GM12801 (cell line): Measurements from ENCODE around the gene ZFAND3.

ENCODE experiments used
- TF ChIP-seq, protein P1 (sequence below): IDR thresholded peaks from one replicate; pipeline ENCODE4 v1.5.1; 2011; ENCODE audit warnings: control low read depth; ENCODE audit not compliant: insufficient read length; ENCODE audit errors: extremely low read depth

Gene ZFAND3

DNA sequence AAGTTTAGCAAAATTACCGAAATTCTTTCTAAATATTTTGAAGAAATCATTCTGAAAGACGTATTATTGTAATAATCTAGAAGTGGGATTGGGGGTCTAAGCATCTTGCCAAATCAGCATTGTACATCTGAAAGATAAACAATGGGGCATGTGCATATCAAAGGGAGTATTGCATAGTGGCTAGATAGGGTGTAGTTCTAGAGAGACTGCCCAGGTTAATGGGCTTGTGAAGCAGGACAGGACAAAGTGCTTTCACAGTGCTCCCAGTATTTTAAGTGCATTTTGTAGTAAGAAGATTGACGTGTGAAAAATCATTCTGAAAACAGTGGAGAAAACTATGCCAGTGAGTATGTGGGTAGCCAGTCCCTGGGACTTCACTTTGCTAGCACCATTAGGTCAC, 236.8 kb downstream of the ZFAND3 start:
- TF ChIP-seq, protein P1, sequence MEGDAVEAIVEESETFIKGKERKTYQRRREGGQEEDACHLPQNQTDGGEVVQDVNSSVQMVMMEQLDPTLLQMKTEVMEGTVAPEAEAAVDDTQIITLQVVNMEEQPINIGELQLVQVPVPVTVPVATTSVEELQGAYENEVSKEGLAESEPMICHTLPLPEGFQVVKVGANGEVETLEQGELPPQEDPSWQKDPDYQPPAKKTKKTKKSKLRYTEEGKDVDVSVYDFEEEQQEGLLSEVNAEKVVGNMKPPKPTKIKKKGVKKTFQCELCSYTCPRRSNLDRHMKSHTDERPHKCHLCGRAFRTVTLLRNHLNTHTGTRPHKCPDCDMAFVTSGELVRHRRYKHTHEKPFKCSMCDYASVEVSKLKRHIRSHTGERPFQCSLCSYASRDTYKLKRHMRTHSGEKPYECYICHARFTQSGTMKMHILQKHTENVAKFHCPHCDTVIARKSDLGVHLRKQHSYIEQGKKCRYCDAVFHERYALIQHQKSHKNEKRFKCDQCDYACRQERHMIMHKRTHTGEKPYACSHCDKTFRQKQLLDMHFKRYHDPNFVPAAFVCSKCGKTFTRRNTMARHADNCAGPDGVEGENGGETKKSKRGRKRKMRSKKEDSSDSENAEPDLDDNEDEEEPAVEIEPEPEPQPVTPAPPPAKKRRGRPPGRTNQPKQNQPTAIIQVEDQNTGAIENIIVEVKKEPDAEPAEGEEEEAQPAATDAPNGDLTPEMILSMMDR: no peak

DNA sequence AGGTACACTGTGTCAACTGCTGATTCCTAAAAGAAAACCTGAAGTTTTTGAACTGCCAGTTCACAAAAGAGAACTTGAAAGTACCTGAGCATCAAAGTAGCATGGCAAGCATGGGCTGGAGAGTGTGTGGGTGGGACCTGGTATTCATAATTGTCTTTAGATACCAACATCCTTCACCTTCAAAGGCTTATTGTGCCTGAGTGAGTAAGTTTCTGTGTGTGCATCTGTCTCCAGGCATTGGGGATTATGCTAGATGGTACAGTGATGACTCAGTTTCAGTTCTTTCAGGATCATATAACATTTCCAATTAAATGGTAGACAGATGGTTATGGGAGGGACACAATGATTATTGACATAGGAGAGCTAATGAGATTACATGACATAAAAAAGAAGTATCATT, 238.5 kb downstream of the ZFAND3 start:
- TF ChIP-seq, protein P1: no peak

DNA sequence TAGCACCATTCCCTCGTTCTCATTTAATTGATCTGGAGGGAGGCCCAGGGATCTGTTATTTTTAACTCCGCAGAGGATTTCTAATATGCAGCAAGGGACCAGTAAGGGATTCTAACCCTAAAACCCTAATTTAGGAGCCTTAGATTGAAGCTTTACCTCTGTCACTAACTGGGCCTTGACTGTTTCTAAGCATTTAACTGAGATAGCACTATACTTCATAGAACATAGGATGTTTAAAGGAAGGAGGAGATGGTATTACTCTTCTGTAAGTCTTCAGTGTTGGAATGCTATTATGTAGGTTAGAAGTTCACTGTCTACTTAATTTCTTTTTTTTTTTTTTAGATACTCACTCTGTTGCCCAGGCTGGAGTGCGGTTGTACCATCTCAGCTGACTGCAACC, 242.5 kb downstream of the ZFAND3 start:
- TF ChIP-seq, protein P1: no peak

DNA sequence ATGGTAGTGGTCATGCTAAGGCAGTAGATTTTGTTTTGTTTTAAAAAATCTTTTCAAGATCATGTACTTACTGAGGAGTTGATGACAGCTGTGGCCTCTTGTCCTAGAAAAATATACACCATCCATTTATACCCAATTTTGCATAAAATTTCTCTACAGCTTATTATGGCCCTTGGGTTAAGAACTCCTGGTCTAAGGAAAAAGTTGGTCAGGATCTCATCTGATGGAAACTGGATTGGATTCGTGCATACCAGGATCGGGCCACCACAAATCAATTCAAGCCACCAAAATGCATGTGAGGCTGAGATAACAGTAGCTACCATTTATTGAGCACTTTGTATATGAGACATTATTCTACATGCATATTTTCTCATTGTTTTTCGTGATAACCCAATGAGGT, 244.4 kb downstream of the ZFAND3 start:
- TF ChIP-seq, protein P1: no peak

DNA sequence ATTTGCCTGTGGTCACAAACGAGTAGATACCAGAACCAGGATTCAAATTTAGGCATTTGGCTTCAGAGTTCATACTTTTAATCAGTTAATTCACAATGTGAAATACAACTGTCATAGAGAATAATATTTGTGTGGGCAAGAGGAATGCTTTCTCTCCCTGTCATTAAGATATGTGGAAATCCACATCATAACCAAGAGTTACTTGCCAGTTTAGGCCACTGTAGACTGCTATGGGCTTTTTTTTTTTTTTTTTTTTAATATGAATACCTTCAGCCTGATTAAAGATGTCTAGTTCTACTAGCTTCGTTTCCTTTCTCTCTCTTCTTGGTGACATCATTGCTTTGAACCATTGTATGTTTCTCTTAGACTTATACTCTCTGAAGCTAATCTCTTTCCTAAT, 244.9 kb downstream of the ZFAND3 start:
- TF ChIP-seq, protein P1: no peak

DNA sequence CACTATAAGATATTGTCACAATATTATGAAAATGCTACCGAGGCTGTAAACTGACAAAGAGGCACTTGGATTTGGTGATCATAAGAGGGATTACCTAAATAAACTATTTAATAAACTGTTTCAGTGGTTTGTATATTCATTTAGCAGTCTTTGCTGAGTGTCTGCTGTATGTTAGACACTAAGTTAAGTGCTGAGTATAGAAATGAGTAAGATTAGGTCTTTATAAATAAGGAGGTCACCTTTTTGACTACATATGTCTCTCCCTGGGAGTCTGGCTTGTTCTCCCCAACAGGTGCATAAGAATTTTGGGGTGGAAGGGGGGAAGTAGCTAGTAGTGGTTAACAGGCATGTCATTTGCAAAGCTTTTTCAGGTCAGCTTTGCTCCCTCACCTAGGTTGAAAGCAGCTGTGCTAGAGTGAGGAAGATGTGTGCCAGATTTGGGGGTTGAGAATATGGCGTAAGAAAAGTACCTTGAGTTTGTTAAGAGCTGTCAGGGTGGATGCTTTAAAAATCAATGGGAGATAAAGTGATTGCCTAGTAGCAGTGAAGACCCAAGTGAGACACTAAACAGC, 246.3 kb downstream of the ZFAND3 start:
- TF ChIP-seq, protein P1: no peak

DNA sequence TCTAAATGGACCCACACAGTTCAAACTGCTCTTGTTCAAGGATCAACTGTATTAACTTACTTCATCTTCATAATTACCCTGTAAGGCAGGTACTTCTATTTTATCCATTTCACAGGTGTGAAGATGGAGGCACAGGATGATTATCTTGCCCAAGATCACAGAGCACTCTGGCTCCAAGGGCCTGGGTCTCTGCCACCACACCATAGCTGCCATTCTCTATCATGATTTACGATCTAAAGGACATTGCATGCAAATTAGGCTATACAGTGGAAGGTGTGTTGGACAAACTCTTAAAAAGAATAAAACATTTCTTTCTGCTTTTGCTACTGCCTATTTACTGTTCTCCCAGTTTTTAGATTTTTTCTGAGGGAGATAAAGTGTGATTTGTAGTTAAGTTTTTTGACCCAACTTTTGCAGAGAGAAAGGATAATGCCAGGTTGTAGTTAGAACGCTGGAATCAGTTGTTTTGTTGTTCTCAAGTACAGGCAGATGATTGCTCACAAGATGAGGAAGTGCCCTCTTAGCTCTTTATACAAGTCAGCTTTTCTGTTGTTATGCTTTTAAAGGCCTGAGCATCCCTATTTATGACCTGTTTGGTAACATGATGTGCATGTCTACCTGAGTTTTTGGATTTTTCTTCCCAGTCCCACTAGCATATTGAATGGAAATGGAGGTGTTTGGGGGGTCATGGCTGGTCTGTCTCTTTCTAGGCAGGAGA, 247.9 kb downstream of the ZFAND3 start:
- TF ChIP-seq, protein P1: no peak
